HG03045 (cell line): ENCODE measurements around the gene TSR3.

Experiments
- ATAC-seq: cut with Tn5 transposase; IDR thresholded peaks from one replicate; pipeline ENCODE4 v1.9.1; 2021; ENCODE audit warnings: mild to moderate bottlenecking, moderate library complexity; ENCODE audit not compliant: unreplicated experiment

TSR3 gene

GRCh38 chr16:1378087-1378803 is 26.6 kb upstream of the TSR3 start:
- no peak for ATAC-seq

DNA sequence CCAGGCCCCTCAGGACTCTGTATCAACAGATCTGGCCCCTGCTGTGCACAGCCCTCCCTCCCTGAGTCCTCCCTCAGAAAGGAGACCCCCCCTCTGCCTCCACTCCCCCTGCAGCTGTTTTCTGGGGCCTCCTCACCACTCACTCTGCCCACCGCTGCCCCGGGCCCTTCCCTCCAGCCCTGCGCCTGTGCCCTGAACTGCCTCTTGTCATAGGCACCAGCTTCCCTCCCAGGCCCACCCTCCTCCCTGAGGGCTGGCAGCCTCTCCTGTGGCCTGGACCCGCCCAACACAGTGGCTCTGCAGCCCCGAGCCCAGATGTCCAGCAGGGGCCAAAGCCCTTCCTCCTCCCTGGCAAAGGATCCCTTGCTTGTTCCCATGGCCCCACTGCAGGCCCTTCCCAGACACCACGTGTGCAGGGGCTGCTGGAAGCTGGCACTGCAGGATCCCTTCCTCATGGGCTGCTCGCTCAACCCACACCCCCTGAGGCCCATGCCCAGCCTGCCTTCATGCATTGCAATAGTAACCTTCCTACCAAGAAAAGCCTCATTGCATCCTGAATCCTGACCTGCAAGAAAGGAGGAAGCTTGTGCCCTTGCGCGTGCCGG is 25.8 kb upstream of the TSR3 start:
- no peak for ATAC-seq

- ATAC-seq = no peak
Observed at GRCh38 chr16:1375741-1376410, 24.2 kb upstream of the TSR3 start.

GRCh38 chr16:1375298-1375640 is 23.6 kb upstream of the TSR3 start:
- no peak for ATAC-seq

DNA sequence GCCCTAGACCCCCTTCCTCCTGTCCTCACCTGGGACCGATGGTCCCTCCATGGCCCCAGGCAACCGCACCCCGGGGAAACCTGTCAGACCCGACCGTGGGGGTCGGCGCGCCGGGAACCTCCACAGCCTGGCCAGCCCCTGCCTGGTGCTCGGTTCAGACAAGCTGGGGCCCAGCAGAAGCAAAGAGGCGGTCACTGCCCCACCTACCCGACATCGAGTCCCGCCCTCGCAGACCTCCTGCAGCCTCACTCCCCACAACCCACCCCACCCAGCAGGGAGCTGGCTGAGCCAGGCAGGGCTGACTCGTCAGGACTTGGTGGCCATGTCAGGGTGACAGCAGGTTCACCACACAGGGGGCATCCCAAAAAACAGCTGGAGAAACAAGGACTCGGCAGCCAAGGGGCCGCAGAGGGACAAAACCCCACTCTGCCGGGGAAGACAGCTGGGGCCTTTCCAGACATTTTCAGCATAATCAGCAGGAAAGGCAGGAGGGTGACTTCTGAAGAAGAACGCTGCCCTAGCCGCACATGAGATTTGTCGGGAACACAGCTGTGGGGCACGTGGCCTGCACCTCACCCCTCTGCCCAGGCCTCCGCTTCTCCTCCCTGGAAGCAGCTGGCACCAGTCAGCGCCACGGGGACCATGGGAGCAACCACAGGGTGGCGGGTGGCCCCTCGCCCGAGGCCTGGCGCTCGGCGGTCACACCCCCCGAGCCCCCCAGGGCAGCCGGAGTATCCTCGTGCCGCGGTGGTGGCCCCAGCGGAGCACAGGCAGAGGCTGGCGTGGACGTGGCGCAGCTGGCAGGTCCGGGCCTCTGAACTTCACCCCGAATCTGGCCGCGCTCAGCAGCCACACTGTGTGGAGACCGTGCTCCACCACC is 23.0 kb upstream of the TSR3 start:
- ATAC-seq = no peak

- ATAC-seq = no peak
Observed at GRCh38 chr16:1372292-1372950, 20.7 kb upstream of the TSR3 start.

- ATAC-seq = no peak
Observed at GRCh38 chr16:1371054-1371978, 19.6 kb upstream of the TSR3 start.

GRCh38 chr16:1367486-1368174 is 16.0 kb upstream of the TSR3 start:
- no peak for ATAC-seq

- no peak for ATAC-seq
Observed at GRCh38 chr16:1366712-1367299, 15.1 kb upstream of the TSR3 start.

- ATAC-seq = no peak
Observed at GRCh38 chr16:1366060-1366711, 14.5 kb upstream of the TSR3 start.

DNA sequence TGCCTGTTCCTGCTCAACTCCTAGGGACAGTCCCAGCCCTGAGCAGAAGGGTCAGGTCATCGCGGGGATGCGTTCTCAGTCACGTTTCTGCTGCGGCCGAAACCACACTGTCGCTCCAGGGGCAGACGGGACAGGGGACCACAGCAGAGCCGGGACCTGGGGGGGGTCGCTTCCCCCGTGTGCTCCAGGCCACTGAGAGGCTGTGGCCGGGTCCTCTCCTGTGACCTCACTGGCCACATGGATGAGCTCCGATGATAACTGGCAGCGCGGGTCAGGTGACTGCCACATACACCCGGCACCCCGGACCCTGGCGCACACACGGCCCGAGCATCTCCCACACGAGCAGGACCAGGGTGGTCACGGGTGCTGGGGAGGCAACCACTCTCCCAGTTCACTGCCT is 12.8 kb upstream of the TSR3 start:
- no peak for ATAC-seq

DNA sequence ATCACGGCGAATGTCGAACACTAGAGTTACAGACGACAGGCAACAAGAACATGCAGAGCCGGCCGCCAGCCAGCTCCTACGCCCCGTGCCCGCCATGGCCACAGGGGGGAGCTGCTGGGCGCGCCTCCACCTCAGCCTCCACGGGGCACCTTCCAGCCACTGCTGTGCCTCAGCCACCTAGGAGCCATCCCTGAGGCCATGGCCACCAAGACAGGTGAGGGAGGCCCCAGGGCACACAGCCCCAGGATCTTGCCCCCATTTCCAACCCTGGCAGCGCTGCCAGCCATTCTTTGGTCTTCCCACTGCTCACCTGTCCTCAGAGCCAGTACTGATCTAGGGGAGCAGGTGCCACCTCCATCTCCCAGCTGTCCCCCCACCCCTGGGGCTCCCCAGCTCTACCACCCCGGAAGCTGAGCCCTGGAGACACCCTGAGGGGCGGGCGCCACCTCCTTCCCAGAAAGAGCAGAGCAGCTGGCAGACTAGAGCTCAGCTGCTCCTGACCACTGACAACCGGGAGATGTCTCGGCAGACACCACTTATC is 11.9 kb upstream of the TSR3 start:
- no peak for ATAC-seq

DNA sequence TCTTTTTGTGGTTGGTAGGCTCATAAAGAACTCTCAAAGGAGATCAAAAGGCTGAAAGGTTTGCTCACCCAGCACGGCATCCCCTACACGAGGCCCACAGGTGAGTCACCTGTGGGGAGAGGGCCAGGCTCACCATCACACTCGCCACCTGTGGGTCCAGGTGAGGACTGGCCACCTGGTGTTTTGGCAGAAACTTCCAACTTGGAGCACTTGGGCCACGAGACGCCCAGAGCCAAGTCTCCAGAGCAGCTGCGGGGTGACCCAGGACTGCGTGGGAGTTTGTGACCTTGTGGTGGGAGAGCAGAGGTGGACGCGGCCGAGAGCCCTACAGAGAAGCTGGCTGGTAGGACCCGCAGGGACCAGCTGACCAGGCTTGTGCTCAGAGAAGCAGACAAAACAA is 11.1 kb upstream of the TSR3 start:
- ATAC-seq = no peak

DNA sequence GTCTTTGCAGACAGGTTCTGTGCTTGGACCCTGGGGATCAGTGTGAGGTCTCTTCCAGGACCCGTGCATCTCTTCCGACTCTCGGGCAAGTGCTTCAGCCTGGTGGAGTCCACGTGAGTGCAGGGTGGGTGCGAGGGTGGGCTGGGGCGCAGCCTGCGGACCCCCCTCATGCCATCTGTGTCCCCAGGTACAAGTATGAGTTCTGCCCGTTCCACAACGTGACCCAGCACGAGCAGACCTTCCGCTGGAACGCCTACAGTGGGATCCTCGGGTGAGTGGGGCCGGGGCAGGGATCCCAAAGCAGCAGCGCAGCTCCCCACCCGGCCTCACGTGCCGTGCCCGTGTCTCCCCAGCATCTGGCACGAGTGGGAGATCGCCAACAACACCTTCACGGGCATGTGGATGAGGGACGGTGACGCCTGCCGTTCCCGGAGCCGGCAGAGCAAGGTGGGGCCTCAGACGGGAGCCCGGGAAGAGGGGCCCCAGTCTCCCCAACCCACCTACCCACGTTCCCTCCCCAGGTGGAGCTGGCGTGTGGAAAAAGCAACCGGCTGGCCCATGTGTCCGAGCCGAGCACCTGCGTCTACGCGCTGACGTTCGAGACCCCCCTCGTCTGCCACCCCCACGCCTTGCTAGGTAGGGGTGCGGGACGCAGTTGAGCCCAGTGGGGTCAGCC is 10.1 kb upstream of the TSR3 start:
- no peak for ATAC-seq

GRCh38 chr16:1357906-1358566 is 6.4 kb upstream of the TSR3 start:
- no peak for ATAC-seq

DNA sequence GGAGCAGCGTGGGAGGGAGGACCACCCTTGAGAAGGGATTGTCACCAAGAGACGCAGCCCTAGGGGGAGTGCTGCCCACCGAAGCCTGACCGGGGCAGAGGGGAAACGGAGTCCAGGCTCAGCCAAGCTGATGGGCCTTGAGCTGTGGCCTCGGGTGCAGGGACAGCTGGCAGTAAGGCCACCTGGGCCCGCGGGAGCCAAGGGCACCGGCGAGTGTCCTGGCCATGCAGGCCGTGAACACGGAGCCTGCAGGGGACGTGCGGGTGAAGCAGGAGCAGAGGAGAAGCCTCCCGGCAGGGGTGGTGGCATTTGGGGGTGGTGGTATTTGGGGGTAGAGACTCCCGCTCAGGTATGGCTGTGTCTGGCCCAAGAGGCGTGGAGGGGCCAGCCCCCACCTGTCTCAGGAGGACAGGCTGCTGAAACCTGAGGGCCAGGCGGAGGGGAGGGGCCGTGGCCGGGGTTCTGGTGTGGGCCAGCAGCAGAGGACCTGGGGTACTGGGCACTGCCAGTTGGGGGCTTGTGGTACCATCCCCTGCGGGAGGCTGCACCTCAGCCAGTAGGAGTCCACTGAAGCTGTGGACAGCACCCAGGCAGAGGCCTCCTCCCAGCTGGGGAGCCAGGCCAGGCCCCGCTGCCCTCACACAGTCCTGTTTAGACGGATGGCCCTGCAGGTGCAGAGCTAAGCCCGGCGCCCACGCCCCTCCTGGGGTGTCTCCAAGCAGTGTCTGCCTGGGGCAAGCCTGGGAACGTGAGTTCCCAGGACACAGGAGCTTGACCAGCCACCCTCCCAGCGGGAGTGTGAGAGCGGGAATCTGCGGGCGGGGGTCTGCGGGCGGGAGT is 4.6 kb upstream of the TSR3 start:
- no peak for ATAC-seq
